NCI-H2227 (cell line): ENCODE data around the gene PPIL1.
A peak's percentile ranks its signal among the peaks of the same experiment; 100 is the strongest.

Experiments used
- DNase-seq: peaks from one replicate; lab custom pipeline; 2025; ENCODE audit not compliant: unreplicated experiment; lab: John Stamatoyannopoulos, UW

The PPIL1 gene

GRCh38 chr6:36888654-36889481 is 14.3 kb upstream of the PPIL1 start:
- DNase-seq: peak; percentile 67

- no peak for DNase-seq
Measured at GRCh38 chr6:36888115-36888643, 13.6 kb upstream of the PPIL1 start.

DNA sequence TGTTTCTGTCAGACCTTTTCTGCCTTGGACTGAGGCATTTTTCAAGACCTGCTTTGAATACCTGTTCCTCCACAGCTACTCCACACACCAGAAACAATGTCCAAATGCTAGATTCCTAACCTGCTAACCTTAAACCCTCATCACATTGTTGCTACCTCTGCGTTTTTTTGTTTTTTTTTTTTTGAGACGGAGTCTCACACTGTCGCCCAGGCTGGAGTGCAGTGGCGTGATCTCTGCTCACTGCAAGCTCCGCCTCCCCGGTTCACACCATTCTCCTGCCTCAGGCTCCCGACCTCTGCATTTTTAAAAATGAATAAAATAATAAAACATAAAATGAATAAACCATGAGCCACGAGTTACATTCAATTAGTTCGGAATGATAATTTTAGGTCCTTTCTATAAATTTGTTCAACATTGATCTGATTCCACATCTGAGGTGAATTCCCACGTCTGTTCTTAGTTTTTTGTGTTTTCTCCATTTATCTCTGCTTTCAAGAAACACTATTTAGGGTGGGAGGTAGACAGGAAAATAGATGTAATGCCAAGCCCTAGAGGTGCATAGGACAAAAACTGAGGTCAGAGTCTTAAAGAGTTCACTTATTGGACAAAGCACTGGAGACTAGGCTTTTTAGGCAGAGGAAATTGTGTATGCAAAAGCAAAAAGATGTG is 12.5 kb upstream of the PPIL1 start:
- no peak for DNase-seq

DNA sequence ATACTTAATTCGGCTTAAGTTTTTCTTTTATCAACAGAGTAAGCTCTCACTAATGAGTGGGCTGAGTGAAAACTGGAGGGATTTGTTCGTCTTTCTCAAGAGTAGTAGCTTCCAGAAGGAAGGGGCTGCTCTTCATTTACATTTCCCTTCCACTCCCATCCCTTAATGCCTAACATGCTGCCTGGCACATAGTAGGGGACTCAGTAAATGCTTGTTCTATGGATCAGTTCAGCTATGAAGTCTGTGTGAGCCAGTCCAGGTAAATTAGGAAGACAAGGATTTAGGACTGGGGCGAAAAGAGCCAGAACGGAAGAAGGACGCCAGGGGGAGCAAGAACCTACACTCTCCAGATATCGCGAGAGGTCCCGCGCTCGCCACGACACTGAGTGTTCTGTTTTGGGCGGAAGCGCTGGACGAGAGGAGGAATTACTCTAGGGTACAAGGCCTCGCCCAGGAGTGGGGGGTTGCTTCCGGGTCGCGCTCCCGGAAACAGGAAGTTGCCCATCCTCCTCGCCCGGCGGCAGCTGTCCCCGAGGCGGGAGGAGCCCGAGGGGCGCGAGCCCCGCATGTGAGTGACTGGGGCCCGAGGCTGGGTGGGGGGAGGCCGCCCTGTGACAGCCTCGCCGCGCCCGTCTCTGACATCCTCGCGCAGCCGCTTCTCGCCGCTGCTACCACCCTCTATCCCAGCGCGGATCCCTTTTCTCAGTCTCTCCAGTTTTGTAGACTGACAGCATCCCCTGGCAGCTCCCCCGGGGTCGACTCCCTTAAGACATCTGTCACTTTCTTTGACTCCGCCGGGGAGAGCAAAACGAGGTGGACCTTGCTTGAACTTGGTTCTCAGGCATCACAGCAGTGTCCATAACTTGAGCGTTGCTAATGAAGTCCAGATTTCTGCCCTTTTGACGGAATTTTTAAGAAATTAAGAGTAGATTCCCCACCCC is 11.1 kb upstream of the PPIL1 start, which contains the start of gene C6orf89:
Gene C6orf89 (plus strand): TSS at position 492 of the 941 bp plus-strand sequence. CDS start 13,493 bp downstream, outside the sequence.
- peak; percentile 98 for DNase-seq

DNA sequence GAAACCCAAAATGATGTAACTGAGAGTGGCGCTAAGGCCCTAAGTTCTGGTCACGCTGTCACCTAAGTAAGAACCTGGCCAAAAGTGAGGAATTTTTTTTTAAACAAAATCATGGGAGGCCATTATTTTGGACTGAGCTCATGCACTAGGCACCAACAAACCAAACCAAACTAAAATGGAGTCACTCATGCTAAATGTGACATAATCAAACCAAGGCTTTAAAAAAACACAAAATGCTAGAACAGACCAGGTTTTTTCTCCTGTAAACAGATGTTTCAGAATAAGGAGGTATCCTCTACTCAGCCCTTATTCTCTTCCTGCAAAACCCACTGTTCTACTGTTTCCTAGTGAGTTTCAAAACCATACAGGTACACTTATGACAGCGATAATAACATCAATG is 10.0 kb upstream of the PPIL1 start:
- no peak for DNase-seq

- no peak for DNase-seq
Measured at GRCh38 chr6:36875250-36875633, 639 bp upstream of the PPIL1 start.

DNA sequence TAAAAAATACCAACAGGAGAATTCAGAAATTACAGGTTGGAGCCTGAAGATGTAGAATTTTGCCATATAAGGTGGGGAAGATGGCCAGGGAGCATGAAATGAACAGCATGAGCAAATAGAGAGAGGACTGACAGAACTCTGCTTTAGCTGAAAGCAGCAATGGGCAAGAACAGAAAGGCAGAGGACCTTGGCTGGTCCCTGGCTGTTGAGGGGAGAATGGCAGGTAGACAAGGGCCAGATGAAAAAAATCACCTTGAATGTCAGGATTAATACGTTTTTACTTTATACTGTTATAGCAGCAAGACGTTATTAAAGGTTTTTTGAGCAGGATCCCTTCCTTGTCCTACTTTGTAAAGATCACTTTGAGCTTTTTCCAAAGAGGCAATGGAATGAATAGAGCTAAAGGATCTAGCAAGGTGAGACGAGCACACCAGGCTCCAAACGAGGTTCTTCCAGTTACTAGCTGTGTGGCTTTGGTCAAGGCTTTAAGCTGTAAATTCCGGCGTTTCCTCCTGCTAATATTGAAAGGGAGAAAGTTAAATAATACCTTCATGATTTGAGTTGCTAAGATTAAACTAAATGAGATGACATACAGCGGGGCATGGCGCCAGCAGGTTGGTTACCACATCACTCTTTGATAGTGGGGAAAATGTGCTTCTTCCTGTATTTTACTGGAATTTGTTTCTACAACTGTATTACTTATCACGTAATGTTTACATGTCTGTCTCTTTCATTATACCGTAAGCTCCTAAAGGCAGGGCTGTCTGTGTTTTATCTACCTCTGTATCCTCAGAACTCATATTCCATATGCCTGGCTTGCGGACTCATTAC is 776 bp downstream of the PPIL1 start:
- DNase-seq: peak; percentile 29

DNA sequence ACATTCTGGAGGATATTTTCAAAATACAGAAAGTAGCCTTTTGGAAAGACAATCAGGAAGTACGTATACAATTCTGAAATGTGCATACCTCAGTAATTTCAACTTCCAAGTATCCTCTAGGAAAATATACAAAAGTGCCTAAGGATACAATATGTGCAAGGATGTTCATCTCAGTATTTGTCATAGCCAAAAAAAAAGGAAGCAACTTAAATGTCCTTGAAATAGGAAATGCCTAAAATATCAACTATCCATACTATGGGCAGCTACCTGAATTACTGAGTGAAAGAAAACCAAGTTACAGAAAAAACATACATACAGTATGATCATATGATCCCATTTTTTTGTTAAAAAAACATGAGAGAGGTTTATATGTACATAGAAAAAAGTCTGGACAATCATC is 1.5 kb downstream of the PPIL1 start:
- DNase-seq: no peak

GRCh38 chr6:36871686-36872085 is 2.9 kb downstream of the PPIL1 start:
- no peak for DNase-seq

DNA sequence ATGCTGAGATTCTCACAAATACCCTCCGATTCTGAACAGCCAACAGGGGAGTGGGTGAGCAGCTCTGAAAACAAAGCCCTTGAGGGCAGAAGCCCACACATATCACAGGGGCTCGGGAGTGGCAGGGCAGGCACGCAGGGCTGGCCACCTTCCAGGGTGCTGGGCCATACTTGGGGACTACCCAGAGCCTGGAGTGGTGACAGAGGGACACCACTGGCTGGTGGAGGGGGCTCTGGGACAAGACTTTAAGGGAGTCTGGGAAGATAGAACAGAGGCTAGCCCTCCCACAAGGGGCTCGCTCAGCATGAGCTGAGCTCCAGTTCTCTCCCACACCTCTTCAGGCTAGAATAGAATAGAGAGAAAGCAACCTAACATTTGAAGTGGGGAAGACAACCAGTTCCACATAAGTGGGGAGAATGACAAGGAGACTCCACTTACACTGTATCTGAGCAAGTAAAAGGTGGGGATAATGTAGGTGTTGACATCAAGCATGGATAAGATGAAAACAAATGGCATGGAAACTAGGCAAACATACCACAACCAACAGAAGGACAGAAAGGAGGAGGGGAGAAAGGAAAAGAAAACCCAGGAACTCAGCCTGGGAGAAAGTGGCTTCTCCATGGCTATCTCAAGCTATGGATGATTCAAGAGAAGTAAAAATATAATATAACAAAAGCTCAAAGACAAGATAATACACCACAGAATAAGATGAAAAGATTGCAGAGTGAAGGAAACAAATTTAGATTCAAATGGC is 7.0 kb downstream of the PPIL1 start:
- DNase-seq: no peak

- DNase-seq: no peak
Measured at GRCh38 chr6:36865835-36866234, 8.8 kb downstream of the PPIL1 start.

GRCh38 chr6:36863670-36864540 is 10.7 kb downstream of the PPIL1 start:
- DNase-seq: no peak

DNA sequence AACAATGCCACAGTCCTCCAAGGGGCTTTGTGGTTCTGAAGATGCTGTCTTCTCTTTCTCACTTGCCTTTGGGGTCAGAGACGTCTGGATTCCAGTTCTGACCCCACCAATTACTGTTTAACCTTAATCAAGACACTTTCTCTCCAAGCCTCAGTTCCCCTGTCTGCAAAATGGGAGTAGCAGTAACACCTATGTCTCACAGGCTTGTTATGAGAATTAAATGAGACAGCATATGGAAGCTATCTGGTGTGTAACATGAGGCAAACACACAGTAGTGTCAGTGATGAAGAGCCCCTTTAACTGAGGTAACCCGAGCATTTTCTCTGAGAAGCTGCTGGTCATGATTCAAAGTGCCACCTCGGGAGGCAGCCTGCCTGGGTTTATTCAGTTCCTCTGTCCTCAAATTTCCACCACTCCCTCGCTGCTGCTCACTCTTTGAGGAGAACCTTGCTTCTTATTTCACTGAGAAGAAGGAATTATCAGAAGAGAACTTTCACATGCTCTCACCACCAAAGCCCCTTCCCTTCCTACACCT is 11.7 kb downstream of the PPIL1 start:
- DNase-seq: no peak

- DNase-seq: no peak
Measured at GRCh38 chr6:36862164-36862847, 12.3 kb downstream of the PPIL1 start.

GRCh38 chr6:36860126-36860525 is 14.5 kb downstream of the PPIL1 start:
- DNase-seq: no peak

DNA sequence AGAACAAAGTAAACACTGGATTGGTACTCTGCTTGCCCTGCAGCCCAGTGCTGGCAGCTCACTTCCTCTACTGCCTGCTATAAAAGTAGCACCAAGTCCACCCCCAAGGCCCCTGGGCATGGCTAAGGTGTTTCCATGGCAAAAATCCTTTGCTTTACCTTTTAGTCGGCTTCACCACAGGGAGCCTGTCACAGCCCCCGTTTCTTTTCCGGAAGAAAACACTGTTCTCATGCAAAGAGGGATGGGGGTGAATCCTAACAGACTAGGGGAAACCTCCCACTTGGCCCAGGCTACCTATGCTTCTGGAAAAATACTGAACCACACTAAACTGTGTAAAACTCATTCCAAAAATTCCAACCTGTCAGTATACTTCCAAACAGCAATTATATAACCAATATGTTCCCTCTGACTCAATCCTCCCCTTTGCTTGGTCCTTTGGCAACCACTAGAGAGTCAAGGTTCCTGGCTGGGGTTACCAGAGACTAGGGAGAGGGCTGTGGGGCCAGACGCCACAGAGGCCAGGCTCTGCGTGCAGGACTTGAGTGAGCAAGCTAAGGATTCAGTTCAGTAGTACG is 16.1 kb downstream of the PPIL1 start:
- DNase-seq: no peak

- no peak for DNase-seq
Measured at GRCh38 chr6:36857325-36857724, 17.3 kb downstream of the PPIL1 start.
